Astrocyte (in vitro differentiated cells and primary cell): ENCODE data around the gene COPS6.

Experiments used
- CTCF ChIP-seq: IDR thresholded peaks from 2 replicates; pipeline ENCODE4 v1.5.1; 2011; ENCODE audit warnings: low read depth, mild to moderate bottlenecking, inconsistent platforms, low read length, moderate library complexity; ENCODE audit not compliant: insufficient read depth
- EZH2 ChIP-seq: IDR thresholded peaks from 2 replicates; pipeline ENCODE4 v1.6.1; 2012; ENCODE audit warnings: mild to moderate bottlenecking, low read length, inconsistent platforms; ENCODE audit not compliant: insufficient read depth

DNA sequence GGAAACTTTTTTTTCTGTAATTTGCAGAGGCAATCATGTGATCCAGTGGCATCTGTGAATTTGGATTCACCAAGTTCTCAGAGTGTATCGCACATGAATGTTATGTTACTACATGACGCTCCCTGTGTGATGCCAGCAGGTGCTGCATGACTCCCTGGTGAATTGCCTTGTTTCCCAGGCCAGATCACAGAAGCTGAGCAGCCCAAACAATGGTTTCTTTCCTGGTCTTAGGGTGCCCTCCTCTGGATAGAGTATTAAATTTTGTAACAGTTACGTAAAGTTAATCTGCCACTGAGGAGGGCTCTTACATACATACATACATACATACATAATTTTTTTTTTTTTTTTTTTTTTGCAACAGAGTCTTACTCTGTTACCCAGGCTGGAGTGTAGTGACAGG is 35.6 kb upstream of the COPS6 start:
- TF ChIP-seq CTCF (peak; percentile 7), EZH2 (no peak)
